Karpas-422 (cell line): ENCODE data around the gene ZMYM1. TPM values are rescaled to one million over a fixed set of nuclear protein-coding genes. Genes with fewer than 3 reads are reported as not detected.
A peak's percentile ranks its signal among the peaks of the same experiment; 100 is the strongest.

Experiments used
- DNase-seq: peaks from one replicate; pipeline ENCODE4 v3.0.0-alpha.2; 2015
- H2AFZ ChIP-seq: fragments of 200-600 bp; sonication (generic); 2 replicates; pipeline ENCODE4 v1.6.1; 2014; ENCODE audit warnings: antibody characterized with exemption, low read length, mixed read lengths
- H3K27ac ChIP-seq: fragments of 200-600 bp; sonication (generic); 2 replicates; pipeline ENCODE4 v1.5.1; 2014; ENCODE audit warnings: mild to moderate bottlenecking, low read length, moderate library complexity
- H3K27me3 ChIP-seq: fragments of 200-600 bp; sonication (generic); 2 replicates; pipeline ENCODE4 v1.6.1; 2014; ENCODE audit warnings: low read length, mixed read lengths
- H3K36me3 ChIP-seq: fragments of 200-600 bp; sonication (generic); 2 replicates; pipeline ENCODE4 v1.6.1; 2014; ENCODE audit warnings: low read length, mixed read lengths; ENCODE audit not compliant: insufficient read depth
- H3K4me1 ChIP-seq: fragments of 200-600 bp; sonication (generic); 2 replicates; pipeline ENCODE4 v1.6.1; 2014; ENCODE audit warnings: mild to moderate bottlenecking, low read length, mixed read lengths
- H3K4me2 ChIP-seq: fragments of 200-600 bp; sonication (generic); 2 replicates; pipeline ENCODE4 v1.6.1; 2014; ENCODE audit warnings: low read length, low read depth, mild to moderate bottlenecking; ENCODE audit not compliant: poor library complexity, severe bottlenecking
- H3K4me3 ChIP-seq: fragments of 200-600 bp; sonication (generic); 2 replicates; pipeline ENCODE4 v1.5.1; 2014; ENCODE audit warnings: mild to moderate bottlenecking, antibody characterized with exemption, low read length, mixed read lengths
- H3K79me2 ChIP-seq: fragments of 200-600 bp; sonication (generic); 2 replicates; pipeline ENCODE4 v1.6.1; 2014; ENCODE audit warnings: mild to moderate bottlenecking, low read length, mixed read lengths
- H3K9ac ChIP-seq: fragments of 200-600 bp; sonication (generic); 2 replicates; pipeline ENCODE4 v1.6.0; 2014; ENCODE audit warnings: low read length
- H3K9me2 ChIP-seq: fragments of 200-600 bp; sonication (generic), shearing (Covaris generic); replicated peaks from 2 replicates; pipeline ENCODE4 v1.6.0; 2014; ENCODE audit warnings: mild to moderate bottlenecking, low read length, moderate library complexity; ENCODE audit not compliant: insufficient read depth
- H3K9me3 ChIP-seq: fragments of 300-700, 200-600 bp; sonication (generic); 2 replicates; pipeline ENCODE4 v1.6.1; 2014; ENCODE audit warnings: low read length, mixed read lengths
- H4K20me1 ChIP-seq: fragments of 200-600 bp; sonication (generic); 2 replicates; pipeline ENCODE4 v1.6.1; 2014; ENCODE audit warnings: mild to moderate bottlenecking, antibody characterized with exemption, low read length, low read depth; ENCODE audit not compliant: insufficient read depth
- total RNA-seq: library from RNA; depleted of rRNA; stranded (reverse); fragments of >200 nt; shearing (Covaris generic); gene quantifications from 2 replicates; pipeline ENCODE4 v1.2.3, GENCODE V29; 2014; ENCODE audit warnings: low replicate concordance; rRNA removed

Gene ZMYM1
- total RNA-seq: 10.1 and 40.8 TPM in 2 replicates

- peaks cover 19% of the 10 kb centered on the region for H3K4me1 ChIP-seq
- peak; percentile 95 for DNase-seq
- no peaks in the 10 kb centered on the region for H4K20me1 ChIP-seq
- peak within 1 kb of the TSS; percentile 86 for H3K4me3 ChIP-seq
- H3K36me3 ChIP-seq: peaks cover 16% of the 10 kb centered on the region
- H2AFZ ChIP-seq: peak within 1 kb of the TSS; percentile 65
- H3K9ac ChIP-seq: peak within 1 kb of the TSS; percentile 89
- H3K27ac ChIP-seq: peak within 1 kb of the TSS; percentile 87
- H3K4me2 ChIP-seq: peak within 1 kb of the TSS; percentile 72
- no peaks in the 10 kb centered on the region for H3K9me3 ChIP-seq
- H3K27me3 ChIP-seq: no peaks in the 10 kb centered on the region
- H3K9me2 ChIP-seq: no peaks in the 10 kb centered on the region
- H3K79me2 ChIP-seq: peaks cover 48% of the 10 kb centered on the region
These were observed at the start of gene ZMYM1 for GRCh38 chr1:35079003-35079930. TSS of gene ZMYM1 (plus strand) at chr1:35079385. CDS start at chr1:35093988, 14,603 bp downstream.

DNA sequence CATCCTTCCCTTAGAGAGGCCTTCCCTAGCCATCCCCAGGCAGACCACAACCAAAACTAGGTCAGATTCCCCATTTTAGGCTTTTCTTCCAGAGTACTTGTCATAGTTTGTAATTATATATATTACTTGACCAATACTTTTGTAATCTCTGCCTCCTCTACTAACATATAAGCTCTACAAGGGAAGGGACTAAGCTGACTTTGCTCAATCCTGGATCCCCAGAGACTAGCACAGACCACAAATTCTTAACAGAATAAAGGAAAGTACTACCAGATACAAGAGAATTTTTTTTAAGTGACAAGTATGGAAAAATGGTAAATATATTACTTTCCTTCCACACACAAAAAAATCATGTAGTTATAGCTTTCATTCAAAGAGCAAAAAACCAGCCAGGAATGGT is 49.4 kb upstream of the ZMYM1 start:
- H3K4me2 ChIP-seq: peak overlapping the region; percentile 85
- H2AFZ ChIP-seq: no peak overlapping the region

GRCh38 chr1:35030338-35030737 is 48.8 kb upstream of the ZMYM1 start:
- no peak overlapping the region for H2AFZ ChIP-seq
- H3K4me2 ChIP-seq: peak overlapping the region; percentile 85
- peak; percentile 53 for DNase-seq
- H3K9ac ChIP-seq: peak overlapping the region; percentile 81
- H3K9me3 ChIP-seq: peaks cover 18% of the 10 kb centered on the region
- H3K27me3 ChIP-seq: no peaks in the 10 kb centered on the region
- H3K79me2 ChIP-seq: peaks cover 53% of the 10 kb centered on the region
- peak overlapping the region; percentile 80 for H3K4me3 ChIP-seq
- H3K4me1 ChIP-seq: peaks cover 12% of the 10 kb centered on the region
- H4K20me1 ChIP-seq: no peaks in the 10 kb centered on the region
- peak overlapping the region; percentile 76 for H3K27ac ChIP-seq
- H3K9me2 ChIP-seq: no peaks in the 10 kb centered on the region
- H3K36me3 ChIP-seq: peaks cover 3% of the 10 kb centered on the region; the same call in 1 of the 2 replicates

More for the DNA sequence above, 49.4 kb upstream of the ZMYM1 start:
- Histone ChIP-seq H3K36me3 (peaks cover 3% of the 10 kb centered on the region; the same call in 1 of the 2 replicates), H3K9ac (peak overlapping the region; percentile 81), H3K9me3 (peaks cover 18% of the 10 kb centered on the region), H3K79me2 (peaks cover 55% of the 10 kb centered on the region), H3K27ac (0 out of 2 replicates have a peak overlapping the region, but pooled peaks have one; percentile 76), H3K4me3 (peak overlapping the region; percentile 80), H4K20me1 (no peaks in the 10 kb centered on the region), H3K4me1 (peaks cover 12% of the 10 kb centered on the region), H3K9me2 (no peaks in the 10 kb centered on the region), H3K27me3 (no peaks in the 10 kb centered on the region)
- DNase-seq: no peak

GRCh38 chr1:35030756-35031446 is 48.3 kb upstream of the ZMYM1 start:
- Histone ChIP-seq H3K9ac (peak overlapping the region; percentile 81), H3K4me2 (peak overlapping the region; percentile 85), H3K4me1 (peaks cover 12% of the 10 kb centered on the region), H3K9me2 (no peaks in the 10 kb centered on the region), H4K20me1 (no peaks in the 10 kb centered on the region), H3K27me3 (no peaks in the 10 kb centered on the region), H3K4me3 (peak overlapping the region; percentile 80), H3K36me3 (no peaks in the 10 kb centered on the region), H3K79me2 (peaks cover 48% of the 10 kb centered on the region), H3K27ac (peak overlapping the region; percentile 76), H2AFZ (peak overlapping the region; percentile 94), H3K9me3 (peaks cover 18% of the 10 kb centered on the region)
- DNase-seq: peak; percentile 74

DNA sequence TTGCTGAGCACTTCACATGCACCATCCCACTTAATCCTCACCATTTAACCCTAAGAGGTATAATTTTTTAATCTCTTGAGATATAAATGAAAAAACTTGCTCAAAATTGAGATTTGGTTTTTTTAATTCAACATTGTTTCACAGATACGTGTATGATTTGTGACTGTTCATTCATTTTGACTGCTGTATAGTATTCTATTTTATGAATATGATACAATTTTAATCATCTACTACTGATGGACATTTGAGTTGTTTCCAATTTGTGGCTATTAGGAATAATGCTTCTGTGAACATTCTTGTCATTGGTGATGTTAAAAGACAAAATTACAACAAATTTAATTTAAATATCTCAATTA is 46.8 kb upstream of the ZMYM1 start:
- peaks cover 12% of the 10 kb centered on the region for H3K4me1 ChIP-seq
- H2AFZ ChIP-seq: no peak overlapping the region
- H3K9ac ChIP-seq: no peak overlapping the region
- H3K27me3 ChIP-seq: no peaks in the 10 kb centered on the region
- H4K20me1 ChIP-seq: no peaks in the 10 kb centered on the region
- H3K79me2 ChIP-seq: peaks cover 36% of the 10 kb centered on the region
- H3K27ac ChIP-seq: no peak overlapping the region
- peak; percentile 50 for DNase-seq
- H3K9me2 ChIP-seq: no peaks in the 10 kb centered on the region
- peaks cover 18% of the 10 kb centered on the region for H3K9me3 ChIP-seq
- H3K36me3 ChIP-seq: no peaks in the 10 kb centered on the region
- peak overlapping the region; percentile 50 for H3K4me3 ChIP-seq
- no peak overlapping the region for H3K4me2 ChIP-seq

GRCh38 chr1:35033346-35033745 is 45.8 kb upstream of the ZMYM1 start:
- Histone ChIP-seq H3K27me3 (no peaks in the 10 kb centered on the region), H3K27ac (no peak overlapping the region), H3K4me2 (no peak overlapping the region), H3K36me3 (no peaks in the 10 kb centered on the region), H3K9ac (no peak overlapping the region), H3K9me2 (no peaks in the 10 kb centered on the region), H3K4me3 (no peak overlapping the region), H4K20me1 (no peaks in the 10 kb centered on the region), H3K4me1 (peaks cover 12% of the 10 kb centered on the region), H2AFZ (no peak overlapping the region), H3K79me2 (peaks cover 28% of the 10 kb centered on the region), H3K9me3 (peaks cover 18% of the 10 kb centered on the region)
- no peak for DNase-seq

- peaks cover 18% of the 10 kb centered on the region for H3K9me3 ChIP-seq
These were observed 42.6 kb upstream of the ZMYM1 start for GRCh38 chr1:35036621-35037020.

DNA sequence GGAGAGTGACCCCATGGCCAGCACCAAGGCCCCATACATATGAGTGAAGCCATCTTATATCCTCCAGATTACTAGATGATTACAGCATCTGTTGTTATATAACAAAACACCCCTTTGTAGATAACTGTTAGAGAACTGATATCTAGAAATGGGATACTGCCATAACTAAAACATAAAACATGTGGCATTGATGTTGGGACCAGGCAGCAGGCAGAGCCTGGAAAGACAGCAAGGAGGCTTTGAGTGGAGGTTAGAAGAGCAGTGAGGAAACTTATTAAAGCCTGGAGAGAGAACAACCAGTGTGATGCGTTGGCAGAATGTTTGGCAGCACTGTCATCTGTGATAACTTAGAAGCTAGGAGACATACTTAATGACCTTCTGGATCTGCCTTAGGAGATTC is 42.0 kb upstream of the ZMYM1 start:
- H3K9me2 ChIP-seq: no peaks in the 10 kb centered on the region
- H2AFZ ChIP-seq: no peak overlapping the region
- no peak overlapping the region for H3K4me3 ChIP-seq
- H3K27me3 ChIP-seq: no peaks in the 10 kb centered on the region
- no peak overlapping the region for H3K9ac ChIP-seq
- H4K20me1 ChIP-seq: no peaks in the 10 kb centered on the region
- no peaks in the 10 kb centered on the region for H3K4me1 ChIP-seq
- no peak for DNase-seq
- H3K4me2 ChIP-seq: no peak overlapping the region
- no peaks in the 10 kb centered on the region for H3K36me3 ChIP-seq
- no peaks in the 10 kb centered on the region for H3K79me2 ChIP-seq
- H3K27ac ChIP-seq: no peak overlapping the region
- peaks cover 18% of the 10 kb centered on the region for H3K9me3 ChIP-seq

More at GRCh38 chr1:35036621-35037020, 42.6 kb upstream of the ZMYM1 start:
- DNase-seq: no peak
- H3K27ac ChIP-seq: no peak overlapping the region
- no peaks in the 10 kb centered on the region for H3K9me2 ChIP-seq
- no peaks in the 10 kb centered on the region for H3K27me3 ChIP-seq
- no peaks in the 10 kb centered on the region for H4K20me1 ChIP-seq
- no peak overlapping the region for H2AFZ ChIP-seq
- no peak overlapping the region for H3K4me2 ChIP-seq
- H3K79me2 ChIP-seq: no peaks in the 10 kb centered on the region
- H3K9ac ChIP-seq: no peak overlapping the region
- no peak overlapping the region for H3K4me3 ChIP-seq
- no peaks in the 10 kb centered on the region for H3K36me3 ChIP-seq
- H3K4me1 ChIP-seq: no peaks in the 10 kb centered on the region
